SIG-M5 treated with dmso at 0.1 percent for 504 hours (cell line): ENCODE data around the gene RPLP2.
A peak's percentile ranks its signal among the peaks of the same experiment; 100 is the strongest.

Experiments used
- DNase-seq: peaks from one replicate; lab custom pipeline; 2025; ENCODE audit not compliant: unreplicated experiment; lab: John Stamatoyannopoulos, UW

The RPLP2 gene

GRCh38 chr11:834371-835316 is 24.9 kb downstream of the RPLP2 start:
- no peak for DNase-seq

- DNase-seq = no peak
Measured at GRCh38 chr11:836274-836673, 26.5 kb downstream of the RPLP2 start.

- no peak for DNase-seq
Measured at GRCh38 chr11:836700-837099, 26.9 kb downstream of the RPLP2 start.

GRCh38 chr11:837189-837989 is 27.6 kb downstream of the RPLP2 start:
- no peak for DNase-seq

GRCh38 chr11:837990-838307 is 28.2 kb downstream of the RPLP2 start:
- no peak for DNase-seq

GRCh38 chr11:838441-839279 is 28.9 kb downstream of the RPLP2 start:
- no peak for DNase-seq

GRCh38 chr11:839280-839623 is 29.5 kb downstream of the RPLP2 start:
- no peak for DNase-seq

- DNase-seq = no peak
Measured at GRCh38 chr11:839875-840617, 30.3 kb downstream of the RPLP2 start.

GRCh38 chr11:841981-842369 is 32.2 kb downstream of the RPLP2 start:
- DNase-seq = no peak

- peak; percentile 63 for DNase-seq
Measured at GRCh38 chr11:842370-843002, 32.7 kb downstream of the RPLP2 start, which contains the start of the genes POLR2L and TSPAN4. TSS of gene POLR2L (minus strand) at chr11:842529. CDS start at chr11:842508, 21 bp downstream. TSS of gene TSPAN4 (plus strand) at chr11:842852. CDS start at chr11:850305, 7,453 bp downstream.

GRCh38 chr11:843086-843734 is 33.4 kb downstream of the RPLP2 start:
- DNase-seq = no peak

GRCh38 chr11:843818-844692 is 34.3 kb downstream of the RPLP2 start:
- DNase-seq = no peak

GRCh38 chr11:844693-845644 is 35.2 kb downstream of the RPLP2 start:
- no peak for DNase-seq

GRCh38 chr11:845872-846495 is 36.2 kb downstream of the RPLP2 start:
- DNase-seq = no peak

GRCh38 chr11:846496-847098 is 36.8 kb downstream of the RPLP2 start:
- no peak for DNase-seq

- no peak for DNase-seq
Measured at GRCh38 chr11:847876-848275, 38.1 kb downstream of the RPLP2 start.
